Ovary (tissue), 1 donor: ENCODE results near the gene CERS6.

Source experiments
- EP300 ChIP-seq: sonication (generic); formaldehyde crosslinking; IDR thresholded peaks from one replicate; pipeline ENCODE4 v1.6.1; 2017; ENCODE audit warnings: antibody characterized with exemption
- POLR2A ChIP-seq: fragments of 450-650 bp; IDR thresholded peaks from one replicate; pipeline ENCODE4 v1.6.1; 2017; ENCODE audit warnings: antibody characterized with exemption, mild to moderate bottlenecking, moderate library complexity

DNA sequence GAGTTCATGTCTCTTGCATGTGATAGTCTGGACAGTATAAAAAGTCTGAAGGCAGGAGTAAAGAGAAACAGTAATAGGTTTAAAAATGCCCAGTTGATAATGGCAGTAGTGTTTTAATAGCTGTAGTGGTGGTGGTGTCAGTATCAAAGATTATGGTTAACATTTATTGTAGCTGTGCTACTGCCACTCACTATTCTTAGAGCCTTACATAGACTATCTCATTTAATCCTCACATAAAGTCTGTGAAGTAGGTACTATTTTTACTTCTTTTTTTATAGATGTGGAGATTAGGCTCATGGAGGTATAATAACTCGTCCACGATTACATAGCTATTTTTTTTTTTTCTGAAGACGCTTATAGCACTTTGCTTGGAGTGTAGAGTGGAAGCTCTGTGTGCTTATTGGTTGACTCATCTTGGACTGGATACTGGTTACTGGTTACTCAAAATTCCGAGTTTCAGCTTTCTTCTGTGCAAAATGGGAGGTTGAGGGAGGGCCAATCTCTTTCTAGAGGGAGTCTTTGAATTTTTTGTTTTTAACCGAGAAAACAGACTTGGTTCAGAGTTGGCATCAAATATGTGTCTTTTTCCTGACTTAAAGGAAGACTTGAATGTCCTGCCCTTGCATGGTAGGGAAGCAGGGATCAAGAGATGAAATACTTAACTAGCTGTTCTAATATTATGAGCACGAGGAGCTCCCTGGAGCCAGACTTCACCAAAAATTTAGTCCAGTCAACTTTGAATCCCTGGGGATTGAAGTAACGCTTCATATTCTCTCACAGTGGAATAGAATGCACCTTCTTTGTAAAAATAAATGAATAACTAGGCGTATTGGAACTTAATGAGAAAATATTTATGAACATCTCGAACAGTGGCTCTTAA lies 27.1 kb downstream of the CERS6 start:
- TF ChIP-seq POLR2A = no peak
- no peak for TF ChIP-seq EP300
